Pancreas (tissue), 10 donors: Measurements from ENCODE around the gene MFAP5. TPM values are rescaled to one million over a fixed set of nuclear protein-coding genes. Genes with fewer than 3 reads are reported as not detected.

ENCODE experiments used
- ATAC-seq, 4 donors: fragments of 200-7000 bp; cut with Tn5 transposase; one replicate each; pipeline versions ENCODE4 v1.8.0 to v1.9.1; 2020; ENCODE audit warnings: mild to moderate bottlenecking in 4 of 4, moderate library complexity in 4 of 4
- DNase-seq, 6 donors: peaks; one replicate each; pipeline ENCODE4 v3.0.0-alpha.2; 2020
- FAIRE-seq: peaks from 2 replicates; lab custom pipeline; 2012; peaks lifted over from hg19 to GRCh38; lab: Jason Lieb, UNC
- H3K27ac ChIP-seq, 4 donors: fragments of 200-600 bp; sonication (generic); 1 replicate in 3 of 4; 2 replicates in 1 of 4; pipeline versions ENCODE4 v1.5.0 to v1.8.0; 2020
- H3K27me3 ChIP-seq, 4 donors: fragments of 200-600 bp; one replicate each; pipeline ENCODE4 v1.8.0; 2021
- H3K36me3 ChIP-seq, 3 donors: fragments of 200-600 bp; sonication (generic) in 1 of 3; one replicate each; pipeline versions ENCODE4 v1.5.0 to v1.8.0; 2020 to 2021
- H3K4me1 ChIP-seq, 3 donors: fragments of 200-600 bp; one replicate each; pipeline ENCODE4 v1.8.0; 2021
- H3K4me3 ChIP-seq, 4 donors: fragments of 200-600 bp; sonication (generic) in 2 of 4; one replicate each; pipeline versions ENCODE4 v1.5.0 to v1.8.0; 2020 to 2021
- H3K9me3 ChIP-seq, 4 donors: fragments of 200-600 bp; one replicate each; pipeline ENCODE4 v1.8.0; 2021
- CTCF ChIP-seq, 4 donors: fragments of 200-600 bp; sonication (generic) in 3 of 4; IDR thresholded peaks; one replicate each; pipeline versions ENCODE4 v1.5.0 to v1.8.0; 2021; ENCODE audit warnings: antibody characterized with exemption in 4 of 4
- WGBS, 2 donors: extraction: QIAGEN DNeasy Blood & Tissue Kit; methylation state at CpG; one replicate each; pipeline ENCODE4 v1.1.7; 2013; 5-methylcytosine and 5-hydroxymethylcytosine counted together
- intact Hi-C, 3 donors: fragments of 100-400 bp; cut with DNase I; formaldehyde crosslinking; loops; one replicate each; pipeline versions ENCODE4 v1.11.1 to v1.14.2; 2022
- polyA plus RNA-seq, 2 donors: library from polyadenylated mRNA; stranded (reverse); fragments of 200-250 nt; gene quantifications; one replicate each; pipeline ENCODE4 v1.2.3, GENCODE V29; 2013
- total RNA-seq, 6 donors: library from RNA; stranded (reverse); fragmentation: NEBNext Ultra II Directional in 4 of 6; extraction: Animal tissue kit (Norgen Biotek cat#: 25700) in 4 of 6; gene quantifications; one replicate each; pipeline versions ENCODE4 v1.2.1 to v1.2.4, GENCODE V29; 2021 to 2023
- donor health status: healthy with polysubstance abuse.
- donor health status: DM: no; HTN: no; CAD: no; lungs with moderate emphysema.
- donor health status: DM: no; HTN: no; CAD: no.
- donor health status: control.
- donor health status: control.
- donor health status: Bipolar disorder and iron deficiency.
- donor health status: DM: yes; HTN: yes; CAD: no.
- donor health status: DM: no; HTN: no; CAD: no.
- donor health status: DM: no; HTN: no; CAD: no.
- donor health status: DM: yes; HTN: yes; CAD: no.

Gene MFAP5
- total and polyA plus RNA-seq, 8 donors = 0.19 to 14.7 (median 4.6) TPM

DNA sequence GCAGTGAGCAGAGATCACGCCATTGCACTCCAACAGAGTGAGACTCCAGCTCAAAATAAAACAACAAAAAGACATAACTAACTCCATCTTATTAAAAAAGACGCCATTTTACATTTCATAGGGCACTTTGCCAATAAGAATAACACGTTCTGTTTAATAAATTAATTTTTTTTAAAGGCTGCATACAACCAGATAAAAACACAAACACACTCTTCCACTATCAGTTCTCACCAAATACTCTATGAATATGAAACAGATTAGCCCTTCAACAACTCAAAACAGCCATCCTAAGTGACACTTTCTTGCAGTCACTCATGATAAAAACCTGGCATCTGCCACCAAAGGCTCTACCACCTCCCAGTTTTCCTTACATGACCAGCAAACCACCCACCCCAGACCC, 66.1 kb downstream of the MFAP5 start:
- no peak for FAIRE-seq
- no peak for TF ChIP-seq CTCF (IDR thresholded peaks at IDR 0.05)
- Histone ChIP-seq H3K4me3 (no peak overlapping the region), H3K4me1 (no peaks in the 10 kb centered on the region), H3K27me3 (no peaks in the 10 kb centered on the region), H3K9me3 (no peaks in the 10 kb centered on the region), H3K36me3 (no peaks in the 10 kb centered on the region), H3K27ac (no peak overlapping the region)
- DNase-seq = no peak
- WGBS, 2 donors = 52 to 57% methylated on average over 3 of the region's 3 CpGs
- intact Hi-C loops = no loop called here
- no peak for ATAC-seq

Other genes with a start within 250 kb of the MFAP5 start
- not detected for gene CLEC6A, start 206.9 kb downstream of the MFAP5 start, total RNA-seq
- gene CLEC6A, start 206.9 kb downstream of the MFAP5 start, polyA plus RNA-seq = not detected
- gene CLEC4D, start 149.3 kb downstream of the MFAP5 start, total RNA-seq = under 1 TPM in 1 of 6 donors, not detected in 5; 0.32 TPM
- not detected for gene CLEC4D, start 149.3 kb downstream of the MFAP5 start, polyA plus RNA-seq
- 1 to 10 TPM in 2 of 6 donors, under 1 TPM in 2, not detected in 2; 0.35 to 1.7 (median 0.94) TPM for gene CLEC4E, start 121.9 kb downstream of the MFAP5 start, total RNA-seq
- gene CLEC4E, start 121.9 kb downstream of the MFAP5 start, polyA plus RNA-seq = under 1 TPM; 0.19 to 0.68 TPM
- gene AICDA, start 50.0 kb downstream of the MFAP5 start, total RNA-seq = not detected
- not detected for gene AICDA, start 50.0 kb downstream of the MFAP5 start, polyA plus RNA-seq
- gene RIMKLB, start 35.2 kb upstream of the MFAP5 start, total RNA-seq = 10 to 100 TPM in 1 of 6 donors, 1 to 10 TPM in 5; 5.1 to 12.4 (median 8.4) TPM
- gene RIMKLB, start 35.2 kb upstream of the MFAP5 start, polyA plus RNA-seq = 10 to 100 TPM; 32.9 to 46.2 TPM
- gene A2ML1, start 159.8 kb upstream of the MFAP5 start, total RNA-seq = not detected
- gene A2ML1, start 159.8 kb upstream of the MFAP5 start, polyA plus RNA-seq = under 1 TPM; 0.05 to 0.08 TPM